Activated naive CD8-positive, alpha-beta T cell treated with anti-CD3 and anti-CD28 coated beads for 36 hours (primary cell): ENCODE results near the gene GIGYF1. TPM values are rescaled to one million over a fixed set of nuclear protein-coding genes. Genes with fewer than 3 reads are reported as not detected.
A peak's percentile ranks its signal among the peaks of the same experiment; 100 is the strongest.

ENCODE experiments used
- DNase-seq: peaks from one replicate; pipeline ENCODE4 v3.0.0; 2021
- H3K27ac Mint-ChIP-seq: one replicate; pipeline ENCODE4 v1.8.0; 2022; ENCODE audit warnings: mild to moderate bottlenecking, moderate library complexity, mixed read lengths
- H3K27me3 Mint-ChIP-seq: one replicate; pipeline ENCODE4 v1.8.0; 2022; ENCODE audit warnings: mild to moderate bottlenecking, mixed read lengths
- H3K36me3 Mint-ChIP-seq: one replicate; pipeline ENCODE4 v1.8.0; 2021; ENCODE audit warnings: mild to moderate bottlenecking, mixed read lengths
- H3K4me1 Mint-ChIP-seq: one replicate; pipeline ENCODE4 v1.8.0; 2021; ENCODE audit warnings: mixed read lengths
- H3K4me3 Mint-ChIP-seq: one replicate; pipeline ENCODE4 v1.8.0; 2022; ENCODE audit warnings: mild to moderate bottlenecking, moderate library complexity, mixed read lengths
- H3K9me3 Mint-ChIP-seq: one replicate; pipeline ENCODE4 v1.8.0; 2022; ENCODE audit warnings: mixed read lengths
- total RNA-seq, 2 experiments: library from RNA; stranded (reverse); gene quantifications; one replicate each; pipeline ENCODE4 v1.2.3, GENCODE V29; 2021

The GIGYF1 gene
- total RNA-seq, 2 experiments from 2014 or later = 41.9 to 45.2 TPM

DNA sequence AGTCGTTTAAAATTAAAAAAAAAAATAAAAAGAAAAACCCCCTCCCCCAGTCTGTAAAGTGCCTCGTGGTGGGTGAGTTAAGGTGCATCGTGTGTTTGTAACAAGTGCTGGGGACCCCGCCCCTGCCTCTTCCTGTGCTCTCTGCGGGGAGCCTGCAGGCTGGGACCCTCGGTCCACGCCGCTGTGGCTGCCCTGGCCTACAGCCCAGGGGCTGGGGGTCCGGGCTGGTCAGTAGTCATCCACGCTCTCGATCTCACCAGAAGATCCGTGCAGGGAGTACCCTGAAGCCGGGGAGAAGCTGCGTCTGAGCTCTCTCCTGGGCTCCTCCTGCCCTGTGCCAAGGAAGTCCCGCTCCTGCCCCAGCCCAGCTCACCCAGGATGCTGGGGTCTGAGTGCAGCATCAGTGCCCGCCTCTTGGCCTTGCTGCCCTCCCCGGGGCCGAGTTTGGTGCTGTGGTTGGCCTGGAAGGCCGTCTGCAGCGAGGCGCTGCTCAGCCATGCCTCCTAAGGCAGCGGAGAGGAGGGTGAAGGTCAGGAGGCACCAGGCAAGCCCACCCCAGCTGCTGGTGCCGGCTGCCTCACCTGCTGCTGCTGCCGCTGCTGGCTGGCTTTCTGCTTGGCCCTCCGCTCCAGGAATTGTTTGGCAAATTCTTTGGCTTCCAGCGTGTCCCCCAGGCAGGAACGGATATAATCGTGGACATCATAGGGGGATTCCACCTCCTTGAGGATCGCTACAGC lies 12.4 kb downstream of the GIGYF1 start:
- H3K4me3 Mint-ChIP-seq = no peak overlapping the region
- H3K36me3 Mint-ChIP-seq = peaks cover 15% of the 10 kb centered on the region
- no peak for DNase-seq
- H3K27me3 Mint-ChIP-seq = no peaks in the 10 kb centered on the region
- no peaks in the 10 kb centered on the region for H3K9me3 Mint-ChIP-seq
- no peak overlapping the region for H3K27ac Mint-ChIP-seq
- peaks cover 24% of the 10 kb centered on the region for H3K4me1 Mint-ChIP-seq

DNA sequence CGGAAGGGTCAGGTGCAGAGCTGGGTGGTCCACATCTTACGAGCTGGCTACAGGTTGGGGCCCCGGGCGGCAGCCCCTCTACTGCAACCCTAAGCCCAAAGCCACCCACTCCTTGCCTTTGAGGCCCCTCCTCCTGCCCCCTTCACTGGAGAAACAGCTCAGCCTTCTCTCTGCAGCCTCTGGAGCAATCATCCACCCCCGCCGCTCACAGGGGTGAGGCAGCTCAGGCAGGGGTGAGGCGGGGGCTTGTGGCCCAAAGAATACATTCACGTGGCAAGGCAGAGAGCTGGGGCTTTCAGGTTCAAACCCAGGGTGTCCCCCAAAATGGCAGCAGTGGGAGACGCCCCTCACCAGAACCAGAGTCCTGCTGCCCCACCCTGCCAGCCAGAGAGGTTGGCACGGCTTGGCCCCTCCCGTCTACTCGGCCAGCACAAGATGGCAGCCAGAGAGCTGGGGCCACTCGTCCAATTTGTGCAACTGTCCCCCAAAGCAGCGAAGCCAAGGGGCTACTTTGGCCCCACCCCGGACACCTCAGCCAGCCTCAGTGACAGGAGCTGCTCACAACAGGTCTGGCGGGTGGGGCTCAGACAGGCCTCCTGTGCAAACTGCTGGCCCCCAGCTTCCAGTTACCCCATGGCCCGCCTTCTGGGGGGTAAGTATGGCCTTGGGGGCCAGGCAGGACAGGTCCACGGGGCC lies 13.3 kb downstream of the GIGYF1 start:
- no peak overlapping the region for H3K4me3 Mint-ChIP-seq
- H3K9me3 Mint-ChIP-seq = no peaks in the 10 kb centered on the region
- no peak overlapping the region for H3K27ac Mint-ChIP-seq
- H3K4me1 Mint-ChIP-seq = peaks cover 28% of the 10 kb centered on the region
- no peaks in the 10 kb centered on the region for H3K27me3 Mint-ChIP-seq
- peaks cover 20% of the 10 kb centered on the region for H3K36me3 Mint-ChIP-seq
- no peak for DNase-seq

DNA sequence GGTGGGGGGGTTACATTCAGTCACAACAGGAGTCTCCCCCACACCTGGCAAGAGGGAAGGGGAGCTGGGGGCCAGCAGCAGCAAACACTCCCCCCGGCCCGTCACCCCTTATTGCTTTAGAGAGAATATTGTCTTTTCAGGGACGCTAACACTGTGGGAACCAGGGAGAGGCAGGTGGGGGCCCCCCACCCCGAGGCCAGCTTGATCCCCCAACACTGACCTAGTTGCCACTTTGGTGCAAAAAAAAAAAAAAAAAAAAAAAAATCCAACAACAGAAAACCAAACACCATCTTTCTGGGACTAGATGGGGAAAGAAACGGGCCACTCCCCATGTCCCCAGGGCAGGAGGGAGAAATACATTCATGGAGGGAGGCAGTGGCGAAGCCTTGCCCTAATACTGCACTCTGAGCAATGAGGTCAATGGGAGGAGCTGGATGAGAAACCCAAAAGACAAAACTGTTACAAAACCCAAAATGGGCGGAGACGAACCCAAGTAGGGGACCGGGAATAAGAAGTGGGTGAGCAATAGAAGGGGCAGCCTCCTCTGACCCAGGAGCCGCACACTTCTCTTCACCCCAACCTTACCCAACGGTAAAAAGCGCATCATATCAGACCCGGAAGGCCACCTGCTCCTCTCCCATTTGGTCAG lies 14.0 kb downstream of the GIGYF1 start:
- H3K36me3 Mint-ChIP-seq = peaks cover 20% of the 10 kb centered on the region
- H3K9me3 Mint-ChIP-seq = no peaks in the 10 kb centered on the region
- no peak for DNase-seq
- no peak overlapping the region for H3K4me3 Mint-ChIP-seq
- H3K27ac Mint-ChIP-seq = peak overlapping the region; percentile 9
- H3K4me1 Mint-ChIP-seq = peaks cover 28% of the 10 kb centered on the region
- H3K27me3 Mint-ChIP-seq = no peaks in the 10 kb centered on the region

GRCh38 chr7:100679129-100679926 lies 14.7 kb downstream of the GIGYF1 start:
- DNase-seq = no peak
- H3K36me3 Mint-ChIP-seq = peaks cover 20% of the 10 kb centered on the region
- peaks cover 28% of the 10 kb centered on the region for H3K4me1 Mint-ChIP-seq
- no peaks in the 10 kb centered on the region for H3K9me3 Mint-ChIP-seq
- H3K27me3 Mint-ChIP-seq = no peaks in the 10 kb centered on the region
- H3K27ac Mint-ChIP-seq = peak overlapping the region; percentile 39
- no peak overlapping the region for H3K4me3 Mint-ChIP-seq

DNA sequence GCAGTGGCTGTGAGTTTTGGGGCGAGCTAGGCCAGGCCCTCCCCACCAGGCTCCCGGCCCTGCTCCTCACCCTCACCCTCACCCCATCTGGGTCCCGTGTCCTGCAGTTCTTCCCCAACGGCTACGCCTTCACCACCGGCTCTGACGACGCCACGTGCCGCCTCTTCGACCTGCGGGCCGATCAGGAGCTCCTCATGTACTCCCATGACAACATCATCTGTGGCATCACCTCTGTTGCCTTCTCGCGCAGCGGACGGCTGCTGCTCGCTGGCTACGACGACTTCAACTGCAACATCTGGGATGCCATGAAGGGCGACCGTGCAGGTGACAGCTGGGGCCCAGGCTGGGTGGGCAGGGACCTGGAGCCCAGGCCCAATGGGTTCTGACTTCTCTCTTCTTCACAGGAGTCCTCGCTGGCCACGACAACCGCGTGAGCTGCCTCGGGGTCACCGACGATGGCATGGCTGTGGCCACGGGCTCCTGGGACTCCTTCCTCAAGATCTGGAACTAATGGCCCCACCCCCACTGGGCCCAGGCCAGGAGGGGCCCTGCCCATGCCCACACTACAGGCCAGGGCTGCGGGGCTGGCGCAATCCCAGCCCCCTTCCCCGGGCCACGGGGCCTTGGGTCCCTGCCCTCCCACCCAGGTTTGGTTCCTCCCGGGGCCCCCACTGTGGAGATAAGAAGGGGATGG lies 15.6 kb downstream of the GIGYF1 start:
- no peaks in the 10 kb centered on the region for H3K9me3 Mint-ChIP-seq
- H3K4me3 Mint-ChIP-seq = no peak overlapping the region
- no peak for DNase-seq
- peak overlapping the region; percentile 69 for H3K27ac Mint-ChIP-seq
- peaks cover 20% of the 10 kb centered on the region for H3K36me3 Mint-ChIP-seq
- H3K4me1 Mint-ChIP-seq = peaks cover 28% of the 10 kb centered on the region
- H3K27me3 Mint-ChIP-seq = no peaks in the 10 kb centered on the region

- Mint-ChIP-seq H3K4me3 (peak overlapping the region; percentile 61), H3K36me3 (peaks cover 20% of the 10 kb centered on the region), H3K9me3 (no peaks in the 10 kb centered on the region), H3K4me1 (peaks cover 28% of the 10 kb centered on the region), H3K27me3 (no peaks in the 10 kb centered on the region), H3K27ac (peak overlapping the region; percentile 69)
- DNase-seq = no peak
These were observed 16.5 kb downstream of the GIGYF1 start for GRCh38 chr7:100677308-100678267.

GRCh38 chr7:100676501-100677306 lies 17.3 kb downstream of the GIGYF1 start:
- Mint-ChIP-seq H3K4me1 (peaks cover 25% of the 10 kb centered on the region), H3K9me3 (no peaks in the 10 kb centered on the region), H3K27me3 (no peaks in the 10 kb centered on the region), H3K36me3 (peaks cover 20% of the 10 kb centered on the region), H3K4me3 (peak overlapping the region; percentile 88), H3K27ac (peak overlapping the region; percentile 87)
- DNase-seq = no peak

DNA sequence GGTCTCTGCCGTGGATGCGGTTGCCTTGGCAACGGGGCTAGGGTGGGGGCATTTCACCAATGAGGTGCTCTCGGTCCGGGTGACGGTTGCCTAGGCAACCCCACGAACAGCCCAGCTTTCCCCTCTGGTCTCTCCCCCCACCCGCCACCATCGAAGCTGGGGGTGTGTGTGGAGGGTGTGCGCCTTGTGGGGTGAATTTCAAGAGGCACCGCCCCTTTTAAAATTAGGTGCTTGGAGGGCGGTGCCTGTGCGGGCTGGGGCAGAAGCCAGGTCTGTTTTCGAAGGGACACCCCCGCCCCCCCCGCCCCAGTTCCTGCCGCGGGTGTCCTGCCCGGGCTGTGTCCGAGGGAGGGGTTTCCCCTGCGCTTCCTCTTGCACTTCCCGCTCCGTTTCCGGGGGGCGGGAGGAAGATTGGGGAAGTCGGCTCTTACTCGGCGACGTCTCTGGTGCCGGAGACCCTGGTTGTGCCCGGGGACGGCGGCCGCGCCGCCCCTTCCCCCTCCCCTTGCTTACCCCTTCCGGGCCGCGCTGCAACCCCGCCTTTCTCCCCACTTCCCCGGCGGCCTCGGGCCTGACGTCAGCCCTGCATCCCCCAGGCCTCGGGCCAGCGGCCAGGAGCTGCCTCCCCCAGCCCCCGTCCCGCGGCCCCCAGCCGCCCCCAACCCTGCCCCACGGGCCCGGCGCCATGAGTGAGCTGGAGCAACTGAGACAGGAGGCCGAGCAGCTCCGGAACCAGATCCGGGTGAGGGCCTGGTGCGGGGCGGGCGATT lies 18.3 kb downstream of the GIGYF1 start:
- no peaks in the 10 kb centered on the region for H3K27me3 Mint-ChIP-seq
- peak overlapping the region; percentile 87 for H3K27ac Mint-ChIP-seq
- peaks cover 23% of the 10 kb centered on the region for H3K4me1 Mint-ChIP-seq
- H3K9me3 Mint-ChIP-seq = no peaks in the 10 kb centered on the region
- peak overlapping the region; percentile 88 for H3K4me3 Mint-ChIP-seq
- peaks cover 20% of the 10 kb centered on the region for H3K36me3 Mint-ChIP-seq
- peak; percentile 88 for DNase-seq

- Mint-ChIP-seq H3K4me1 (peaks cover 20% of the 10 kb centered on the region), H3K36me3 (peaks cover 19% of the 10 kb centered on the region), H3K4me3 (peak overlapping the region; percentile 97), H3K9me3 (no peaks in the 10 kb centered on the region), H3K27me3 (no peaks in the 10 kb centered on the region), H3K27ac (no peak overlapping the region)
- peak; percentile 52 for DNase-seq
These were observed 19.0 kb downstream of the GIGYF1 start for GRCh38 chr7:100675105-100675451.

DNA sequence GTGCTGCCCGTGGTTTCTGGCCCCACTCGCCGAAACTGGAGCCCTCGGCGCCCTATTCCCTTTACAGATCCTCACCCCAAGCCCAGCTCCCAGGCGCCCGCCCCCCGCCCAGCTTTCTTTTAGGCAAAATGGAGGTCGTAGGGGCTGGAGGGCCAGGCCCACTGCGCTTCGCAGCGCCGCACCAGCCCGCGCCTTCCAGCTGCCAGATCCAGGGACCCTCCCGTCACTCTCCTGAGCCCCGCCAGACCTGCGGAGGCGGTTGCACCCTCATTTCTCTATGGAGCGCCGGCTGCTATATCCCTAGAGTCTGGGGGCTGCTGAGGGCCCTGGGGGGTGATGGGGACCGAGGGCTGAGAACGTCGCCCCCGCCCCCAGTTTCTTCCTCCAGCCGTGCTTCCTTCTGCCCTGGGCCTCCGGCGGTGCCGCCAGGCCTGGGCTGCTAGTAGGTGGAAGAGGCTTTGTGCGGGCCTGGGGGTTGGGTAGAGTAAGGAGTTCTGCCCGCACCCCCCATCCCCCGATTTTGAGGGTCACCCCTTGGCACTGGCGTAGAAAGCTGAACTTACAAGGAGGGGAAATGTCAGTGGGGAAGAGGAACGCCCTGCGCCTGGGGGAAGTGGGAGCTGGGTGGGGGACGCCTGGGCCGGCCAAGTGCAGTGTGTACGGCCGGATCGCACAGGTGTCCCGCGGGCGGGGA lies 19.5 kb downstream of the GIGYF1 start:
- Mint-ChIP-seq H3K9me3 (no peaks in the 10 kb centered on the region), H3K4me1 (peaks cover 15% of the 10 kb centered on the region), H3K27me3 (no peaks in the 10 kb centered on the region), H3K36me3 (peaks cover 18% of the 10 kb centered on the region), H3K27ac (peak overlapping the region; percentile 92), H3K4me3 (peak overlapping the region; percentile 97)
- no peak for DNase-seq

DNA sequence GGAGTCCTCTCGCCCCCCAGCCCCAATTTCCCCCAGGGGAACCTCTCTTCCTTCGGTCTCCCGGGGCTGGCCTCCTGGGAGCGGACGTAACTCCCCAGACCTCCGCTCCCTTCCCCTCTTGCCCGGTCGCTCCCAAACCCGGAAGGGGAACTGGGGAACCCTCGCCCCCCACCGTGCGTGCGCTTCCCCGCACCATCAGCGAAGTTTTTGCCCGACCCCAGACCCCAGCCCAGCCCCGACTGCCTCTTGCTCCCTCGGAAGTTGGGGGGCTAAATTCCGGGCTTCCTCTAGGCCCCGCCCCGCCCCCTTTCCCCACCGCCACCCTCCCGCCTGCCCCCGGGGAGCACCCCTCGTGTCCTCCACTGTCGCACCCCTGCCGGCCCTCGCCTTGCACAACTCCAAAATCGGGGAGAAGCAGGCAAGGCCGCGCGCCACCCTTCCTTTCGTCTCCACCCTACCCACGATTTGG lies 20.1 kb downstream of the GIGYF1 start:
- H3K27me3 Mint-ChIP-seq = no peaks in the 10 kb centered on the region
- H3K36me3 Mint-ChIP-seq = peaks cover 16% of the 10 kb centered on the region
- no peaks in the 10 kb centered on the region for H3K9me3 Mint-ChIP-seq
- H3K4me3 Mint-ChIP-seq = peak overlapping the region; percentile 97
- peak overlapping the region; percentile 92 for H3K27ac Mint-ChIP-seq
- DNase-seq = no peak
- peaks cover 14% of the 10 kb centered on the region for H3K4me1 Mint-ChIP-seq
